22Rv1 (cell line): ENCODE measurements around the gene ZNF618.
A peak's percentile ranks its signal among the peaks of the same experiment; 100 is the strongest.

Experiments
- H3K27ac ChIP-seq: fragments of 450-650 bp; 2 replicates; pipeline ENCODE4 v1.5.1; 2017
- ZFX ChIP-seq: fragments of 450-650 bp; IDR thresholded peaks from 2 replicates; pipeline ENCODE4 v1.6.1; 2017; ENCODE audit warnings: antibody characterized with exemption, borderline replicate concordance
- TF ChIP-seq, protein P1 (sequence below): fragments of 450-650 bp; IDR thresholded peaks from 2 replicates; pipeline ENCODE4 v1.5.1; 2017; ENCODE audit warnings: mild to moderate bottlenecking

Gene ZNF618

DNA sequence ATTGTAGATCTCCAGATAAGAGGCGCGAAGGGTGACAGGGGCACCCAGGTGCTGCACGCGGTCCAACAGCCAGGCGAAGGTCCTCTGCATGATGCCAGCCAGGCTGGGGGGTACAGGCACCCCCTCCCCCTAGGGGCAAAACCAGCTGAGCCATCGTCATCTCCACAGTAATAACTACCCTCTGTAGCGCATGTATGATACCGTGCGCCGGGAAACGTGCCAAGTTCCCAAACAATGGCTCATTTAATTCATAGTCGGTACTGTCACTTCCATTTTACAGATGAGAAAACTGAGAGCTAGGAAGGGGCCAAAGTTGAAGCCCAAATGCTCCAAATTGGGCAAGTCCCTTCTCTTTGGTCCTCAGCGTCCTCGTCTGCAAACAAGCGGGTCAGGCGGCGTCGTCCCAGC is 221.5 kb downstream of the ZNF618 start:
- TF ChIP-seq ZFX, result no peak
- TF ChIP-seq, protein P1, sequence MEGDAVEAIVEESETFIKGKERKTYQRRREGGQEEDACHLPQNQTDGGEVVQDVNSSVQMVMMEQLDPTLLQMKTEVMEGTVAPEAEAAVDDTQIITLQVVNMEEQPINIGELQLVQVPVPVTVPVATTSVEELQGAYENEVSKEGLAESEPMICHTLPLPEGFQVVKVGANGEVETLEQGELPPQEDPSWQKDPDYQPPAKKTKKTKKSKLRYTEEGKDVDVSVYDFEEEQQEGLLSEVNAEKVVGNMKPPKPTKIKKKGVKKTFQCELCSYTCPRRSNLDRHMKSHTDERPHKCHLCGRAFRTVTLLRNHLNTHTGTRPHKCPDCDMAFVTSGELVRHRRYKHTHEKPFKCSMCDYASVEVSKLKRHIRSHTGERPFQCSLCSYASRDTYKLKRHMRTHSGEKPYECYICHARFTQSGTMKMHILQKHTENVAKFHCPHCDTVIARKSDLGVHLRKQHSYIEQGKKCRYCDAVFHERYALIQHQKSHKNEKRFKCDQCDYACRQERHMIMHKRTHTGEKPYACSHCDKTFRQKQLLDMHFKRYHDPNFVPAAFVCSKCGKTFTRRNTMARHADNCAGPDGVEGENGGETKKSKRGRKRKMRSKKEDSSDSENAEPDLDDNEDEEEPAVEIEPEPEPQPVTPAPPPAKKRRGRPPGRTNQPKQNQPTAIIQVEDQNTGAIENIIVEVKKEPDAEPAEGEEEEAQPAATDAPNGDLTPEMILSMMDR, result no peak
- peak overlapping the region; percentile 87 for H3K27ac ChIP-seq

DNA sequence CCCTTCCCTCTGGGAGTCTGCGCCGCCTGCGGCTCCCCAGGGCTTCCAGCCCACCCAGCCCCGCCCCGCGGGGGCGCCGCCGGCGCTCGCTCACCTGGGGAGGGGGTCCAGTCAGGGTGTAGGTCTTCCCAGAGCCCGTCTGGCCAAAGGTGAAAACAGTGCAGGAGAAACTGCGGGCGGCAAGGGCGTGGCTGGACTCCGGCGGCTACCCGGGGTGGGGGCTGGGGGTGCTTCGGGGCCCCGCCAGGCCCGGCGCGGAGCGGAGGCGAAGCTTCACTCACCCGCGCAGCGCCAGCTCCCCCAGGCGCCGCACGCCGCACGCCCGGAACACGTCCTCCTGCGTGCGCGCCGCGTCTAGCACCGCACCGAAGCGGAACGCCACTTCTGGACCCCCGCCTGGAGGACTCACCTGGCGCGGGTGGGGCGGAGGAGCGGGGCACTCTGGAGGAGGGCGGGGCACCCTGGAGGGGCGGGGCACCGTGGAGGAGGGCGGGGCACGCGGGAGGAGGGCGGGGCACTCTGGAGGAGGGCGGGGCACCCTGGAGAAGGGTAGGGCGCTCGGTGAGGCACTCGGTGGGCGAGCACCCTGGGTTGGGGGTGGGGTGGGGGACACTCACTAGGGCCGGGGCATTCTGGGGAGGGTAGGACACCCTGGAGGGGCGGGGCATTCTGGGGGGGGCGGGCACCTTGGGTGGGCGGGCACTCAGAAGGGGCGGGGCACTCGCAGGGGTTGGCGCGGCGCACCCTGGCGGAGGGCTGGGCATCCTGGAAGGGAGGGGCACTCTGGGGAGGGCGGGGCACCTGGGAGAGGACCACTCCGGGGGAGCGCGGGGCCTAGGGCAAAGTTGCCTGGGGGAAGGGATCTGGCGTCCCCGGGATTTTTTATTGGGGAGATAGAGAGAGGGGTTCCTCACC is 222.2 kb downstream of the ZNF618 start:
- peak overlapping the region; percentile 87 for H3K27ac ChIP-seq
- TF ChIP-seq ZFX, result no peak
- TF ChIP-seq, protein P1, result peak; percentile 3; the same call in 1 of the 2 replicates

DNA sequence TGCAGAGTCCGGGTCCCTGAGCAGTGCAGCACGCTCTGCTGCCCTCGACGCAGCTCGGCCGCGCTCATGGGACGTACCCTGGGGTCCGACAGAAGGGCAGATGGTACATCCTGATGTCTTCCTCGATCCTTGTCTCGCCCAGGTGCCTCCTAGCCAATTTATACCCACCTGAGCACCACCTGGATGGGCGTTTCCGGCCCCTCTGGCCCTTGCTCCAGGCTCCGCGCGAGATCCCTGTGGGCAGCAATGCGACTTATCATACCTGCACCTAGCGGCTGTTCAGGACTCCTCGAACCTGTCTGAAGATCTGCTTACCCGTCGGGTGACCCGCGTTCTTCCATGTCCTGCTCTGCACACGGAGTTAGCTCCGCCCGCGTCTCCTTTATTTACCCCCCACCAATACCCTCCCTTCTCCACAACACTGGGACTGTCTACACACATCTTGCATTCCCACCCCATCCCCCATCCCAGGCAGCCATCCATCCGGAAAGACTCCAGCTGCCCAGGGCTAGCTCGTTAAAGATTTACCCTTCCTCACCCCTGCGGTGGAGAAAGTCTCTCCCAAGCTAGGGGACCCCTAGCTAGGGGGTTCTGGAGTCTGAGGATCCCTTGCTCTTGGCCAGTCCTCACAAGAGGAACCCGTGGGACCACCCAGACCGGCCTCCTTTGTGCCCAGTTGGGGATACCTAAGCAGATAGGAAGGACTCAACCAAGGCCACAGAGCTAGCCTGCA is 223.0 kb downstream of the ZNF618 start, which contains the start of gene KIF12:
TSS of gene KIF12 (minus strand) at position 357 of the 733 bp plus-strand sequence. CDS start at position 341, 16 bp downstream.
- peak within 1 kb of the TSS; percentile 87 for H3K27ac ChIP-seq
- TF ChIP-seq, protein P1, result 0 out of 2 replicates have a peak, but pooled peaks have one; percentile 0
- TF ChIP-seq ZFX, result no peak

DNA sequence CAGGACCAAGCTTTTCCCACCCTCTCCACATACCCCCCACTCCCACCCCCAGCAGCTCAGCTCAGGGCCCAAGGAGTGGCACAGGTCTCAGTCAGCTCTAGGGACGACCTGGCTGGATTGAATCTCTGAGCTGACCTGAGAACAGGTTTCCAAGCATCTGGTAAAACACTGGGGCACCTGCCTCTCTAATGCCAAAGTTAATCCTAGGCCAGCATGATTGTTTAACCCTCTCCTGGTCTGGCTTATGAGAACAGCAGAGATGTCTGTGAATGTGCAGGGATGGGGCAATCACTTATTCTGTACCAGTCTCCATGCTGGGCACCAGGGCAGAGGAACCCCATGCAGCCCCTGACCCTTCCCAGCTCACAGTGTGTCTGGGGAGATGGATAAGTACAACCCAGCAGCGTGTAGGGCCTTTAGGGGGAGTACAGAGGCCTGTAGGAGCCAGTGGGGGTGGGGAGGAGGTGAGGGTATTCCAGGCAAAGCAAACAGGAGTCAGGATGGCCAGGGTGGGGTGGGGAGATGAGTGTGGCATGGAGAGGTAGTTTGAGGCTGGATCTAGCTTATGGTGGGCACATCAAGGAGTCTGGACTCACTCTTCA is 223.7 kb downstream of the ZNF618 start:
- H3K27ac ChIP-seq, result peak overlapping the region; percentile 87
- TF ChIP-seq, protein P1, result no peak
- TF ChIP-seq ZFX, result no peak

DNA sequence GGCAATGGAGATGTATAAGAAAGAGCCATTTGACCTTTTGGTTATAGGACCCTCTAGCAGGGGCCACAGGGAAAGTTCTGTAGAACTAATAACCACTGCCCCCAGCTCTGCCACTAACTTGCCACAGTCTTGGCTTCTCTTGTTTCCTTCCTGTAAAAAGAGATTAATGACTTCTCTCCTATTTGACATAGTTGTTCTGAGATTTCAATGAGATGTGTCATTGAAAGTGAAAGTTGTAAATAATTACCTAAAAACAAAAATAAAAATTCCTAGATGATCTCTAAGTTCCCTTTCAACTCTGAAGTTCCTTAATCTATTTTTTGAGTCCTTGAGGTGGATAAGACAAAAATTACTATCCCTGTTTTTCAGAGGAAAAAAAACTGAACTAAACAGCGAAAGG is 224.4 kb downstream of the ZNF618 start:
- H3K27ac ChIP-seq, result peak overlapping the region; percentile 87
- TF ChIP-seq, protein P1, result no peak
- TF ChIP-seq ZFX, result no peak

DNA sequence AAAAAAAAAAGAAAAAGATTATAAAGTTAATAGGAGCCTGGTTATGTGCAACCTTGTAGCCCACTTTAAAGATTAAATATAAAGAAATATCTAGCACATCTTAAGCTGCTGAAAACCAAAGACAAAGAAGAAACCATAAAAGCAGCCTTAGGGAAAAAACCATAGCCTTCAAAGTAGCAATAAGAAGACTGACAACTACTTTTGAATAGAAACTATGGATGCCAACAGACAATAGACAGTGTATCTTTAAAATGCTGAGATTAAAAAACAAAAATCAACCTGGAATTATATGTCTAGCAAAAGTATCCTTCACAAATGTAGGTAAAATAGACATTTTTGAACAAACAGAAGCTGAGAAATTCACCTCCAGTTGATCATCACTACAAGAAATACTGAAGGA is 226.4 kb downstream of the ZNF618 start:
- H3K27ac ChIP-seq, result no peak overlapping the region
- TF ChIP-seq, protein P1, result no peak
- no peak for TF ChIP-seq ZFX
